Inflammatory macrophage treated with lipopolysaccharide for 4 hours (primary cell): ENCODE data around the gene DPYSL3.

ENCODE experiments used
- DNase-seq: peaks from one replicate; pipeline ENCODE4 v3.0.0-alpha.2; 2020

Gene DPYSL3

GRCh38 chr5:147361441-147362175, 148.3 kb downstream of the DPYSL3 start:
- DNase-seq = no peak

- DNase-seq = no peak
These were observed 149.1 kb downstream of the DPYSL3 start for GRCh38 chr5:147360816-147361215.

- DNase-seq = no peak
These were observed 150.3 kb downstream of the DPYSL3 start for GRCh38 chr5:147359581-147359980.

- DNase-seq = no peak
These were observed 150.8 kb downstream of the DPYSL3 start for GRCh38 chr5:147359101-147359500.

GRCh38 chr5:147349241-147349640, 160.6 kb downstream of the DPYSL3 start:
- DNase-seq = no peak

- no peak for DNase-seq
These were observed 161.4 kb downstream of the DPYSL3 start for GRCh38 chr5:147348451-147348850.

GRCh38 chr5:147348046-147348445, 161.8 kb downstream of the DPYSL3 start:
- DNase-seq = no peak

- DNase-seq = no peak
These were observed 163.8 kb downstream of the DPYSL3 start for GRCh38 chr5:147346006-147346561.

GRCh38 chr5:147344861-147345260, 165.0 kb downstream of the DPYSL3 start:
- peak; percentile 5 for DNase-seq

- DNase-seq = no peak
These were observed 168.5 kb downstream of the DPYSL3 start for GRCh38 chr5:147341345-147341744.

- no peak for DNase-seq
These were observed 168.9 kb downstream of the DPYSL3 start for GRCh38 chr5:147340941-147341340.
